ENCODE data around the gene FAM181A.

- TF ChIP-seq, protein P1, sequence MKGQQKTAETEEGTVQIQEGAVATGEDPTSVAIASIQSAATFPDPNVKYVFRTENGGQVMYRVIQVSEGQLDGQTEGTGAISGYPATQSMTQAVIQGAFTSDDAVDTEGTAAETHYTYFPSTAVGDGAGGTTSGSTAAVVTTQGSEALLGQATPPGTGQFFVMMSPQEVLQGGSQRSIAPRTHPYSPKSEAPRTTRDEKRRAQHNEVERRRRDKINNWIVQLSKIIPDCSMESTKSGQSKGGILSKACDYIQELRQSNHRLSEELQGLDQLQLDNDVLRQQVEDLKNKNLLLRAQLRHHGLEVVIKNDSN (IDR thresholded peaks at IDR 0.05; ENCODE audit: borderline replicate concordance, extremely low read length, insufficient read depth, low read depth, low read length): no peak
- TF ChIP-seq POLR2A (IDR thresholded peaks at IDR 0.05; ENCODE audit: low read depth, low read length) (no peak), IRF5 (IDR thresholded peaks at IDR 0.05; ENCODE audit: borderline replicate concordance) (no peak)
These were observed 48.9 kb upstream of the FAM181A start for GRCh38 chr14:93878212-93878611.
